Trophoblast cell (in vitro differentiated cells and primary cell): ENCODE measurements around the gene FBXO8.

Experiments
- DNase-seq, 2 donors: peaks; one replicate each; pipeline ENCODE4 v3.0.0-alpha.2; 2016
- H2AFZ ChIP-seq: 2 replicates; pipeline ENCODE4 v1.6.1; 2013; ENCODE audit warnings: low read length, moderate library complexity, mild to moderate bottlenecking; ENCODE audit not compliant: insufficient read depth, poor library complexity
- H2AK5ac ChIP-seq: 2 replicates; pipeline ENCODE4 v1.6.1; 2013; ENCODE audit warnings: mild to moderate bottlenecking, low read length
- H2BK120ac ChIP-seq: 2 replicates; pipeline ENCODE4 v1.6.1; 2013; ENCODE audit warnings: low read length, mild to moderate bottlenecking, moderate library complexity; ENCODE audit not compliant: insufficient read depth, poor library complexity
- H2BK12ac ChIP-seq: 2 replicates; pipeline ENCODE4 v1.6.1; 2013; ENCODE audit warnings: mild to moderate bottlenecking, low read length, moderate library complexity
- H2BK5ac ChIP-seq: 2 replicates; pipeline ENCODE4 v1.6.1; 2013; ENCODE audit warnings: low read length, low read depth, moderate library complexity, mild to moderate bottlenecking; ENCODE audit not compliant: poor library complexity
- H3K14ac ChIP-seq: 2 replicates; pipeline ENCODE4 v1.6.1; 2013; ENCODE audit warnings: mild to moderate bottlenecking, low read length
- H3K18ac ChIP-seq: 2 replicates; pipeline ENCODE4 v1.6.1; 2013; ENCODE audit warnings: mild to moderate bottlenecking, low read length
- H3K23ac ChIP-seq: 2 replicates; pipeline ENCODE4 v1.6.1; 2013; ENCODE audit warnings: low read length
- H3K27ac ChIP-seq: 2 replicates; pipeline ENCODE4 v1.5.1; 2013; ENCODE audit warnings: low read depth, mild to moderate bottlenecking, inconsistent platforms, low read length, moderate library complexity
- H3K27me3 ChIP-seq: 2 replicates; pipeline ENCODE4 v1.6.1; 2013; ENCODE audit warnings: inconsistent platforms, mild to moderate bottlenecking, low read length, moderate library complexity; ENCODE audit not compliant: insufficient read depth
- H3K36me3 ChIP-seq, 2 experiments: 1 replicate in 1 of 2; 2 replicates in 1 of 2; pipeline ENCODE4 v1.6.1; 2013; ENCODE audit warnings: low read length in 2 of 2, mild to moderate bottlenecking in 2 of 2, moderate library complexity in 1 of 2; ENCODE audit not compliant: insufficient read depth in 2 of 2, control insufficient read depth in 1 of 2
- H3K4ac ChIP-seq: 2 replicates; pipeline ENCODE4 v1.6.1; 2013; ENCODE audit warnings: low read depth, mild to moderate bottlenecking, low read length, moderate library complexity
- H3K4me1 ChIP-seq, 2 experiments: 1 replicate in 1 of 2; 2 replicates in 1 of 2; pipeline ENCODE4 v1.6.1; 2013; ENCODE audit warnings: low read length in 2 of 2, mild to moderate bottlenecking in 2 of 2, moderate library complexity in 1 of 2; ENCODE audit not compliant: insufficient read depth in 2 of 2, control insufficient read depth in 1 of 2
- H3K4me2 ChIP-seq: 2 replicates; pipeline ENCODE4 v1.6.1; 2013; ENCODE audit warnings: inconsistent platforms, mild to moderate bottlenecking, low read length, moderate library complexity
- H3K4me3 ChIP-seq: 2 replicates; pipeline ENCODE4 v1.5.1; 2013; ENCODE audit warnings: mild to moderate bottlenecking, low read depth, low read length, inconsistent platforms
- H3K79me1 ChIP-seq: one replicate; pipeline ENCODE4 v1.6.1; 2013; ENCODE audit warnings: low read length
- H3K79me2 ChIP-seq: 2 replicates; pipeline ENCODE4 v1.6.1; 2013; ENCODE audit warnings: low read length, mild to moderate bottlenecking; ENCODE audit not compliant: control insufficient read depth, insufficient read depth, poor library complexity
- H3K9ac ChIP-seq: 2 replicates; pipeline ENCODE4 v1.6.1; 2013; ENCODE audit warnings: mild to moderate bottlenecking, low read length
- H3K9me3 ChIP-seq: 2 replicates; pipeline ENCODE4 v1.6.1; 2013; ENCODE audit warnings: low read depth, mild to moderate bottlenecking, control low read depth, inconsistent platforms, low read length; ENCODE audit not compliant: insufficient read depth
- H4K12ac ChIP-seq: 2 replicates; pipeline ENCODE4 v1.6.1; 2013; ENCODE audit warnings: low read depth, mild to moderate bottlenecking, low read length, moderate library complexity
- H4K8ac ChIP-seq: 2 replicates; pipeline ENCODE4 v1.6.1; 2013; ENCODE audit warnings: low read depth, mild to moderate bottlenecking, low read length, moderate library complexity
- H4K91ac ChIP-seq: one replicate; pipeline ENCODE4 v1.6.1; 2013; ENCODE audit warnings: low read depth, mild to moderate bottlenecking, low read length, moderate library complexity
- WGBS: extraction: QIAGEN DNeasy Blood & Tissue Kit; methylation state at CpG from one replicate; pipeline ENCODE4 v1.1.7; 2013; ENCODE audit warnings: missing lambda C conversion rate; ENCODE audit not compliant: insufficient read length, insufficient coverage; ENCODE audit errors: extremely low coverage; 5-methylcytosine and 5-hydroxymethylcytosine counted together

FBXO8 gene

GRCh38 chr4:174259580-174259979 is 23.9 kb downstream of the FBXO8 start:
- H3K4me3 ChIP-seq, result no peak overlapping the region
- no peak overlapping the region for H3K27ac ChIP-seq
- no peak overlapping the region for H4K12ac ChIP-seq
- no peak for DNase-seq
- H2AK5ac ChIP-seq, result no peak overlapping the region
- H3K18ac ChIP-seq, result no peak overlapping the region
- no peak overlapping the region for H2BK120ac ChIP-seq
- no peak overlapping the region for H4K8ac ChIP-seq
- no peak overlapping the region for H2BK5ac ChIP-seq
- no peak overlapping the region for H3K14ac ChIP-seq
- H3K4ac ChIP-seq, result no peak overlapping the region
- no peaks in the 10 kb centered on the region for H3K9me3 ChIP-seq
- H3K9ac ChIP-seq, result no peak overlapping the region
- H3K79me1 ChIP-seq, result no peaks in the 10 kb centered on the region
- no peak overlapping the region for H4K91ac ChIP-seq
- no peaks in the 10 kb centered on the region for H3K79me2 ChIP-seq
- H3K4me2 ChIP-seq, result no peak overlapping the region
- no peaks in the 10 kb centered on the region for H3K27me3 ChIP-seq
- no peak overlapping the region for H2AFZ ChIP-seq
- H3K4me1 ChIP-seq, result no peaks in the 10 kb centered on the region
- H2BK12ac ChIP-seq, result no peak overlapping the region
- peaks cover 2 to 4% of the 10 kb centered on the region in 2 experiments for H3K36me3 ChIP-seq
- H3K23ac ChIP-seq, result no peak overlapping the region

- Histone ChIP-seq H2AFZ (no peak overlapping the region), H3K4me1 (no peaks in the 10 kb centered on the region), H3K23ac (no peak overlapping the region), H3K18ac (no peak overlapping the region), H3K36me3 (peaks cover 0 to 2% of the 10 kb centered on the region in 2 experiments), H3K79me1 (no peaks in the 10 kb centered on the region), H3K4ac (no peak overlapping the region), H3K27me3 (no peaks in the 10 kb centered on the region), H3K9me3 (no peaks in the 10 kb centered on the region), H3K14ac (no peak overlapping the region), H2BK120ac (no peak overlapping the region), H2AK5ac (no peak overlapping the region), H3K27ac (no peak overlapping the region), H3K4me2 (no peak overlapping the region), H2BK12ac (no peak overlapping the region), H3K79me2 (no peaks in the 10 kb centered on the region), H4K12ac (no peak overlapping the region), H3K4me3 (no peak overlapping the region), H4K91ac (no peak overlapping the region), H2BK5ac (no peak overlapping the region), H3K9ac (no peak overlapping the region), H4K8ac (no peak overlapping the region)
- DNase-seq, result no peak
- WGBS, result no CpG with 5 or more reads among the region's 1 CpG
Observed at GRCh38 chr4:174256277-174256713, 27.2 kb downstream of the FBXO8 start.

DNA sequence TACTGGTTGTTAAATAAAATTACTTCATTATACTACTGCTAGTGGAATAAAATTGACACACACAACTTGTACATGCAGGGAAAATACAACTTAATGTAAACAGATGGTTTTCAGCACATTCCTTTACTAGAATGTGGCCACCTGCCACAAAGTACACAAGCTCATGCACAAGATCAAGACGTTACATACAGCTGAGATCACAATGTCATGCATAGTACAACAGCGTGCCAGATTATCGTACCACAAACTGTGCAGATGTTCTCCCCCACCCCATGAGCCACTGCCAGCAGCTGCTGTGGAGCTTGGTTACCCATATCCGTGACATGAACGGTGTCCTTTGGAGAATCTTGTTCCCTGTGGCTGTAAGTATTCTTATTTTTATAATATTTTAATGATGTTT is 27.7 kb downstream of the FBXO8 start:
- Histone ChIP-seq H2AK5ac (no peak overlapping the region), H3K4me2 (no peak overlapping the region), H4K8ac (no peak overlapping the region), H2AFZ (no peak overlapping the region), H3K14ac (no peak overlapping the region), H2BK5ac (no peak overlapping the region), H3K4ac (no peak overlapping the region), H2BK120ac (no peak overlapping the region), H3K27me3 (no peaks in the 10 kb centered on the region), H4K12ac (no peak overlapping the region), H4K91ac (no peak overlapping the region), H3K27ac (no peak overlapping the region), H3K9me3 (no peaks in the 10 kb centered on the region), H2BK12ac (no peak overlapping the region), H3K36me3 (peaks cover 0 to 2% of the 10 kb centered on the region in 2 experiments), H3K23ac (peak overlapping the region; percentile 10), H3K9ac (no peak overlapping the region), H3K18ac (no peak overlapping the region), H3K4me1 (no peaks in the 10 kb centered on the region), H3K79me2 (no peaks in the 10 kb centered on the region), H3K4me3 (no peak overlapping the region), H3K79me1 (no peaks in the 10 kb centered on the region)
- no CpG with 5 or more reads among the region's 5 CpGs for WGBS
- peak; percentile 2 to 29 for DNase-seq

GRCh38 chr4:174255374-174255773 is 28.1 kb downstream of the FBXO8 start:
- no peaks in the 10 kb centered on the region for H3K4me1 ChIP-seq
- peaks cover 0 to 2% of the 10 kb centered on the region in 2 experiments for H3K36me3 ChIP-seq
- H3K9me3 ChIP-seq, result no peaks in the 10 kb centered on the region
- no peak overlapping the region for H3K4me2 ChIP-seq
- H3K4ac ChIP-seq, result no peak overlapping the region
- H4K91ac ChIP-seq, result no peak overlapping the region
- no peak overlapping the region for H4K12ac ChIP-seq
- no peak overlapping the region for H2BK12ac ChIP-seq
- H2AK5ac ChIP-seq, result no peak overlapping the region
- no peak overlapping the region for H3K18ac ChIP-seq
- H3K27me3 ChIP-seq, result no peaks in the 10 kb centered on the region
- DNase-seq, result no peak
- H4K8ac ChIP-seq, result no peak overlapping the region
- H2AFZ ChIP-seq, result no peak overlapping the region
- H3K23ac ChIP-seq, result no peak overlapping the region
- no peak overlapping the region for H2BK120ac ChIP-seq
- H3K79me2 ChIP-seq, result no peaks in the 10 kb centered on the region
- no peak overlapping the region for H3K27ac ChIP-seq
- H3K9ac ChIP-seq, result no peak overlapping the region
- no peak overlapping the region for H3K14ac ChIP-seq
- no peak overlapping the region for H3K4me3 ChIP-seq
- no peak overlapping the region for H2BK5ac ChIP-seq
- no CpG with 5 or more reads among the region's 1 CpG for WGBS
- H3K79me1 ChIP-seq, result no peaks in the 10 kb centered on the region
